ENCODE measurements around the gene LBX2. TPM values are rescaled to one million over a fixed set of nuclear protein-coding genes. Genes with fewer than 3 reads are reported as not detected.

LBX2 gene
- total RNA-seq, 1 experiment from 2014 or later = 10.1 TPM

- Histone ChIP-seq H3K27ac (ENCODE audit: low read depth, low read length) (no peak overlapping the region), H3K27me3 (ENCODE audit: insufficient read depth, low read length) (no peaks in the 10 kb centered on the region), H2AFZ (ENCODE audit: low read depth, low read length, poor library complexity, severe bottlenecking) (no peak overlapping the region), H3K9me2 (ENCODE audit: insufficient read depth) (no peaks in the 10 kb centered on the region), H3K4me1 (ENCODE audit: control insufficient read depth in 1 of 2, insufficient read depth in 2 of 2, low read length in 2 of 2) (no peaks in the 10 kb centered on the region; a peak in 2 of 4 replicates), H3K79me2 (ENCODE audit: insufficient read depth, low read length) (no peaks in the 10 kb centered on the region), H3K4me2 (ENCODE audit: low read length) (no peak overlapping the region), H3K9ac (ENCODE audit: low read length) (no peak overlapping the region), H3K9me3 (ENCODE audit: control insufficient read depth in 1 of 2, insufficient read depth in 1 of 2, low read depth in 1 of 2, low read length in 2 of 2) (no peaks in the 10 kb centered on the region), H3K36me3 (ENCODE audit: control insufficient read depth in 1 of 2, insufficient read depth in 2 of 2, low read length in 2 of 2) (no peaks in the 10 kb centered on the region), H3K4me3 (replicated peaks in 1 of 2; ENCODE audit: low read depth in 1 of 2, low read length in 2 of 2) (no peak overlapping the region), H4K20me1 (ENCODE audit: insufficient read depth) (no peaks in the 10 kb centered on the region)
- POLR2A ChIA-PET = no interaction called here
- no TSS peak for BruUV-seq (replicated peaks)
- DNase-seq (ENCODE audit: low read depth, low spot score) (no peak), ATAC-seq (no peak)
- TF ChIP-seq RAD21 (IDR thresholded peaks at IDR 0.05; ENCODE audit: low read depth) = no peak
- no peak for TF ChIP-seq SRF (IDR thresholded peaks at IDR 0.05; ENCODE audit: low read depth)
- no peak for TF ChIP-seq EGR1 (IDR thresholded peaks at IDR 0.05; ENCODE audit: low read depth)
- no peak for TF ChIP-seq ATF3 (IDR thresholded peaks at IDR 0.05)
- no peak for TF ChIP-seq CTCF (IDR thresholded peaks at IDR 0.05 in 2 of 3, conservative IDR thresholded peaks at IDR 0.05 in 1 of 3; ENCODE audit: borderline replicate concordance in 1 of 3, insufficient read depth in 1 of 3, low read depth in 2 of 3, low read length in 2 of 3)
- no peak for TF ChIP-seq CBX3 (IDR thresholded peaks at IDR 0.05; ENCODE audit: low read depth)
- no peak for TF ChIP-seq SIN3A (IDR thresholded peaks at IDR 0.05; ENCODE audit: low read depth)
- no peak for TF ChIP-seq CEBPB (IDR thresholded peaks at IDR 0.05; ENCODE audit: low read depth)
- TF ChIP-seq EZH2 (IDR thresholded peaks at IDR 0.05) = no peak
- no peak for TF ChIP-seq POLR2AphosphoS5 (IDR thresholded peaks at IDR 0.05; ENCODE audit: low read depth, low read length)
- no peak for TF ChIP-seq ZFX (IDR thresholded peaks at IDR 0.05)
- no peak for TF ChIP-seq MAX (IDR thresholded peaks at IDR 0.05)
- no peak for TF ChIP-seq EZH2phosphoT487 (IDR thresholded peaks at IDR 0.05; ENCODE audit: borderline replicate concordance)
- no peak for TF ChIP-seq POLR2A (IDR thresholded peaks at IDR 0.05; ENCODE audit: borderline replicate concordance, extremely low read depth, insufficient read depth, insufficient read length)
- no peak for TF ChIP-seq FOSL1 (IDR thresholded peaks at IDR 0.05; ENCODE audit: low read depth)
- TF ChIP-seq SP1 (IDR thresholded peaks at IDR 0.05; ENCODE audit: low read depth) = no peak
- no peak for TF ChIP-seq JUND (IDR thresholded peaks at IDR 0.05)
- RAD21 ChIA-PET (ENCODE audit: low non-redundant PET in 1 of 2, low total read pairs in 2 of 2, uncharacterized antibody in 2 of 2, unreplicated experiment in 2 of 2) = no interaction called here
- CTCF ChIA-PET = no interaction called here
- intact Hi-C loops (cut with micrococcal nuclease) = no loop called here
Observed at GRCh38 chr2:74540291-74540690, 40.9 kb upstream of the LBX2 start.
